AG20443 (cell line): Measurements from ENCODE around the gene SLC35F3.
"Not testable (repeated sequence)": the region's sequence is repeated elsewhere in the genome, so short reads cannot be mapped to it uniquely, and the experiment has no call there.

Experiments
- DNase-seq: peaks from one replicate; pipeline ENCODE4 v3.0.0; 2012; ENCODE audit warnings: low spot score, mixed read lengths

Gene SLC35F3

GRCh38 chr1:234292011-234292410 lies 387.5 kb downstream of the SLC35F3 start:
- DNase-seq: no peak

- no peak for DNase-seq
These were observed 388.1 kb downstream of the SLC35F3 start for GRCh38 chr1:234292548-234292947.

GRCh38 chr1:234294109-234294817 lies 389.8 kb downstream of the SLC35F3 start:
- DNase-seq: no peak

GRCh38 chr1:234295068-234295467 lies 390.6 kb downstream of the SLC35F3 start:
- no peak for DNase-seq

GRCh38 chr1:234295626-234296025 lies 391.1 kb downstream of the SLC35F3 start:
- no peak for DNase-seq

GRCh38 chr1:234296496-234296895 lies 392.0 kb downstream of the SLC35F3 start:
- no peak for DNase-seq

- DNase-seq: no peak
These were observed 393.2 kb downstream of the SLC35F3 start for GRCh38 chr1:234297668-234298067.

- no peak for DNase-seq
These were observed 395.6 kb downstream of the SLC35F3 start for GRCh38 chr1:234300096-234300495.

- DNase-seq: not testable (repeated sequence)
These were observed 397.2 kb downstream of the SLC35F3 start for GRCh38 chr1:234301663-234302062.

- no peak for DNase-seq
These were observed 398.0 kb downstream of the SLC35F3 start for GRCh38 chr1:234302354-234302962.

- DNase-seq: no peak
These were observed 398.8 kb downstream of the SLC35F3 start for GRCh38 chr1:234303231-234303630.

GRCh38 chr1:234307726-234308125 lies 403.2 kb downstream of the SLC35F3 start:
- no peak for DNase-seq

GRCh38 chr1:234309243-234309597 lies 404.7 kb downstream of the SLC35F3 start:
- DNase-seq: no peak

- DNase-seq: peak; percentile 76
These were observed 405.4 kb downstream of the SLC35F3 start for GRCh38 chr1:234309598-234310459.

GRCh38 chr1:234310460-234310817 lies 406.0 kb downstream of the SLC35F3 start:
- no peak for DNase-seq

GRCh38 chr1:234311414-234311813 lies 406.9 kb downstream of the SLC35F3 start:
- no peak for DNase-seq

GRCh38 chr1:234313171-234313570 lies 408.7 kb downstream of the SLC35F3 start:
- DNase-seq: no peak

GRCh38 chr1:234315091-234315541 lies 410.6 kb downstream of the SLC35F3 start:
- peak; percentile 49 for DNase-seq

- DNase-seq: no peak
These were observed 411.1 kb downstream of the SLC35F3 start for GRCh38 chr1:234315588-234315987.

GRCh38 chr1:234316486-234316885 lies 412.0 kb downstream of the SLC35F3 start:
- DNase-seq: no peak

GRCh38 chr1:234316937-234317336 lies 412.5 kb downstream of the SLC35F3 start:
- DNase-seq: no peak

- no peak for DNase-seq
These were observed 415.6 kb downstream of the SLC35F3 start for GRCh38 chr1:234320069-234320468.

- no peak for DNase-seq
These were observed 416.1 kb downstream of the SLC35F3 start for GRCh38 chr1:234320549-234320948.
